Activated B cell treated with CpG ODN at 0.5 μM for 24 hours (primary cell): ENCODE measurements around the gene PRODH2. TPM values are rescaled to one million over a fixed set of nuclear protein-coding genes. Genes with fewer than 3 reads are reported as not detected.

Experiments used
- ATAC-seq: fragments of 200-7000 bp; cut with Tn5 transposase; one replicate; pipeline ENCODE4 v1.10.0; 2021; ENCODE audit warnings: low read depth, mild to moderate bottlenecking, moderate library complexity
- CTCF ChIA-PET: fragments of 350-600 bp; sonication (Branson Sonifier 250); formaldehyde crosslinking; loops from one replicate; lab custom pipeline; 2021; ENCODE audit warnings: antibody characterized with exemption; lab: Charles Lee
- POLR2A ChIA-PET: fragments of 350-600 bp; sonication (Branson Sonifier 250); formaldehyde crosslinking; loops from one replicate; lab custom pipeline; 2021; ENCODE audit warnings: antibody characterized with exemption; lab: Charles Lee
- DNase-seq: peaks from one replicate; pipeline ENCODE4 v3.0.0; 2022
- H3K27ac Mint-ChIP-seq: one replicate; pipeline ENCODE4 v1.8.0; 2020; ENCODE audit warnings: mixed read lengths
- H3K27me3 Mint-ChIP-seq: one replicate; pipeline ENCODE4 v1.8.0; 2021; ENCODE audit warnings: mixed read lengths
- H3K36me3 Mint-ChIP-seq: one replicate; pipeline ENCODE4 v1.8.0; 2021; ENCODE audit warnings: low read depth, mixed read lengths
- H3K4me1 Mint-ChIP-seq: one replicate; pipeline ENCODE4 v1.8.0; 2021; ENCODE audit warnings: mixed read lengths
- H3K4me3 Mint-ChIP-seq: one replicate; pipeline ENCODE4 v1.8.0; 2020; ENCODE audit warnings: mild to moderate bottlenecking, mixed read lengths
- H3K9me3 Mint-ChIP-seq: one replicate; pipeline ENCODE4 v1.8.0; 2020; ENCODE audit warnings: mixed read lengths
- CTCF ChIP-seq: fragments of 200-600 bp; IDR thresholded peaks from one replicate; pipeline ENCODE4 v1.8.0; 2022; ENCODE audit warnings: antibody characterized with exemption, mild to moderate bottlenecking
- intact Hi-C: fragments of 100-400 bp; cut with micrococcal nuclease; formaldehyde crosslinking; loops from one replicate; pipeline ENCODE4 v1.15.1; 2024
- total RNA-seq: library from RNA; stranded (reverse); gene quantifications from 2 replicates; pipeline ENCODE4 v1.2.3, GENCODE V29; 2022

PRODH2 gene
- total RNA-seq, 1 donor from 2014 or later, result not detected

GRCh38 chr19:35816262-35816661, 3.6 kb upstream of the PRODH2 start:
- CTCF ChIA-PET, result no interaction called here
- ATAC-seq (no peak), DNase-seq (no peak)
- no peaks in the 10 kb centered on the region for H3K4me1 Mint-ChIP-seq
- H3K27me3 Mint-ChIP-seq, result peaks cover 12% of the 10 kb centered on the region
- intact Hi-C loops, result no loop called here
- no peaks in the 10 kb centered on the region for H3K36me3 Mint-ChIP-seq
- H3K4me3 Mint-ChIP-seq, result no peak overlapping the region
- H3K9me3 Mint-ChIP-seq, result peaks cover 4% of the 10 kb centered on the region
- POLR2A ChIA-PET, result no interaction called here
- TF ChIP-seq CTCF, result no peak
- H3K27ac Mint-ChIP-seq, result no peak overlapping the region

GRCh38 chr19:35813043-35813890, 622 bp upstream of the PRODH2 start:
- Mint-ChIP-seq H3K4me3 (no peak overlapping the region), H3K36me3 (no peaks in the 10 kb centered on the region), H3K4me1 (no peaks in the 10 kb centered on the region), H3K27me3 (peaks cover 10% of the 10 kb centered on the region), H3K27ac (no peak overlapping the region), H3K9me3 (peaks cover 4% of the 10 kb centered on the region)
- POLR2A ChIA-PET, result no interaction called here
- intact Hi-C loops, result no loop called here
- TF ChIP-seq CTCF, result no peak
- CTCF ChIA-PET, result no interaction called here
- no peak for ATAC-seq
- DNase-seq, result no peak

GRCh38 chr19:35811317-35812219, 1.1 kb downstream of the PRODH2 start:
- TF ChIP-seq CTCF, result no peak
- ATAC-seq (no peak), DNase-seq (no peak)
- no peak overlapping the region for H3K4me3 Mint-ChIP-seq
- peaks cover 4% of the 10 kb centered on the region for H3K9me3 Mint-ChIP-seq
- CTCF ChIA-PET, result no interaction called here
- no peak overlapping the region for H3K27ac Mint-ChIP-seq
- H3K4me1 Mint-ChIP-seq, result no peaks in the 10 kb centered on the region
- POLR2A ChIA-PET, result no interaction called here
- H3K36me3 Mint-ChIP-seq, result no peaks in the 10 kb centered on the region
- H3K27me3 Mint-ChIP-seq, result peaks cover 9% of the 10 kb centered on the region
- intact Hi-C loops, result no loop called here

- Mint-ChIP-seq H3K4me1 (peaks cover 10% of the 10 kb centered on the region), H3K4me3 (no peak overlapping the region), H3K27me3 (peaks cover 6% of the 10 kb centered on the region), H3K36me3 (no peaks in the 10 kb centered on the region), H3K9me3 (no peaks in the 10 kb centered on the region), H3K27ac (no peak overlapping the region)
- CTCF ChIA-PET, result no interaction called here
- TF ChIP-seq CTCF, result no peak
- POLR2A ChIA-PET, result no interaction called here
- DNase-seq (no peak), ATAC-seq (no peak)
- intact Hi-C loops, result no loop called here
Observed at GRCh38 chr19:35807633-35808032, 5.0 kb downstream of the PRODH2 start.

- Mint-ChIP-seq H3K27ac (no peak overlapping the region), H3K4me3 (no peak overlapping the region), H3K4me1 (peaks cover 10% of the 10 kb centered on the region), H3K9me3 (peaks cover 2% of the 10 kb centered on the region), H3K36me3 (no peaks in the 10 kb centered on the region), H3K27me3 (peaks cover 5% of the 10 kb centered on the region)
- ChIA-PET POLR2A (no interaction called here), CTCF (no interaction called here)
- no peak for DNase-seq
- no peak for TF ChIP-seq CTCF
- intact Hi-C loops, result no loop called here
- no peak for ATAC-seq
Observed at GRCh38 chr19:35806597-35806996, 6.0 kb downstream of the PRODH2 start.
